Neuronal stem cell (in vitro differentiated cells): ENCODE measurements around the gene ASCC1.

Source experiments
- DNase-seq: peaks from one replicate; pipeline ENCODE4 v3.0.0-alpha.2; 2013; ENCODE audit warnings: low spot score
- H2AFZ ChIP-seq: one replicate; pipeline ENCODE4 v1.6.1; 2013; ENCODE audit warnings: mild to moderate bottlenecking, low read length, inconsistent platforms
- H2AK5ac ChIP-seq: 2 replicates; pipeline ENCODE4 v1.6.1; 2013; ENCODE audit warnings: low read depth, mild to moderate bottlenecking, inconsistent platforms, low read length, moderate library complexity, mixed read lengths
- H2BK120ac ChIP-seq: 2 replicates; pipeline ENCODE4 v1.6.1; 2013; ENCODE audit warnings: low read depth, mild to moderate bottlenecking, inconsistent platforms, low read length, moderate library complexity, mixed read lengths
- H2BK12ac ChIP-seq: one replicate; pipeline ENCODE4 v1.6.1; 2013; ENCODE audit warnings: low read length, inconsistent platforms
- H2BK15ac ChIP-seq: 2 replicates; pipeline ENCODE4 v1.6.1; 2013; ENCODE audit warnings: mild to moderate bottlenecking, low read length, inconsistent platforms, mixed read lengths
- H2BK5ac ChIP-seq: one replicate; pipeline ENCODE4 v1.6.1; 2013; ENCODE audit warnings: inconsistent platforms, mild to moderate bottlenecking, low read length, moderate library complexity
- H3K14ac ChIP-seq: one replicate; pipeline ENCODE4 v1.6.1; 2013; ENCODE audit warnings: low read length, inconsistent platforms
- H3K18ac ChIP-seq: 2 replicates; pipeline ENCODE4 v1.6.1; 2013; ENCODE audit warnings: low read length, inconsistent platforms
- H3K23ac ChIP-seq: 2 replicates; pipeline ENCODE4 v1.6.1; 2013; ENCODE audit warnings: low read depth, mild to moderate bottlenecking, mixed read lengths, low read length, inconsistent platforms; ENCODE audit not compliant: poor library complexity
- H3K27ac ChIP-seq: replicated peaks from 3 replicates; pipeline ENCODE4 v1.5.1; 2013; ENCODE audit warnings: low read length, inconsistent platforms
- H3K27me3 ChIP-seq, 3 experiments: 2 replicates each; pipeline ENCODE4 v1.6.1; 2013; ENCODE audit warnings: low read length in 3 of 3, mild to moderate bottlenecking in 2 of 3, inconsistent platforms in 1 of 3, low read depth in 1 of 3, mixed read lengths in 1 of 3, moderate library complexity in 1 of 3; ENCODE audit not compliant: control insufficient read depth in 3 of 3, insufficient read depth in 3 of 3
- H3K36me3 ChIP-seq, 2 donors: replicated peaks in 1 of 2; 2 replicates each; pipeline ENCODE4 v1.6.1; 2013; ENCODE audit warnings: low read length in 2 of 2; ENCODE audit not compliant: control insufficient read depth in 2 of 2, insufficient read depth in 2 of 2
- H3K4ac ChIP-seq: 2 replicates; pipeline ENCODE4 v1.6.1; 2013; ENCODE audit warnings: inconsistent platforms, mild to moderate bottlenecking, low read length, moderate library complexity
- H3K4me1 ChIP-seq, 2 donors: 1 replicate in 1 of 2; 2 replicates in 1 of 2; pipeline ENCODE4 v1.6.1; 2013; ENCODE audit warnings: low read length in 2 of 2, low read depth in 1 of 2; ENCODE audit not compliant: control insufficient read depth in 2 of 2, insufficient read depth in 1 of 2
- H3K4me2 ChIP-seq: one replicate; pipeline ENCODE4 v1.6.1; 2013; ENCODE audit warnings: mild to moderate bottlenecking, low read length, inconsistent platforms; ENCODE audit not compliant: insufficient read depth, poor library complexity, severe bottlenecking
- H3K4me3 ChIP-seq, 2 donors: 2 replicates each; pipeline ENCODE4 v1.5.1; 2013; ENCODE audit warnings: low read length in 2 of 2, mild to moderate bottlenecking in 2 of 2, inconsistent platforms in 1 of 2, moderate library complexity in 1 of 2
- H3K79me1 ChIP-seq: one replicate; pipeline ENCODE4 v1.6.1; 2013; ENCODE audit warnings: low read depth, mild to moderate bottlenecking, inconsistent platforms, low read length, moderate library complexity
- H3K9ac ChIP-seq: one replicate; pipeline ENCODE4 v1.6.1; 2013; ENCODE audit warnings: mild to moderate bottlenecking, low read depth, low read length, inconsistent platforms; ENCODE audit not compliant: poor library complexity
- H3K9me3 ChIP-seq, 2 donors: replicated peaks in 1 of 2; 2 replicates each; pipeline versions ENCODE3 to v1.6.1; 2013; ENCODE audit warnings: low read length in 2 of 2, mild to moderate bottlenecking in 2 of 2, inconsistent platforms in 1 of 2, low read depth in 1 of 2, mixed read lengths in 1 of 2, moderate library complexity in 1 of 2; ENCODE audit not compliant: control insufficient read depth in 2 of 2, insufficient read depth in 1 of 2
- H4K8ac ChIP-seq: one replicate; pipeline ENCODE4 v1.6.1; 2013; ENCODE audit warnings: low read depth, mild to moderate bottlenecking, inconsistent platforms, low read length, moderate library complexity
- H4K91ac ChIP-seq: one replicate; pipeline ENCODE4 v1.6.1; 2013; ENCODE audit warnings: low read length, low read depth, mild to moderate bottlenecking, inconsistent platforms; ENCODE audit not compliant: poor library complexity
- WGBS, 2 donors: extraction: QIAGEN DNeasy Blood & Tissue Kit; methylation state at CpG; one replicate each; pipeline ENCODE4 v1.1.7; 2013; ENCODE audit warnings: missing lambda C conversion rate in 2 of 2, mixed read lengths in 1 of 2; ENCODE audit not compliant: insufficient read length in 2 of 2, insufficient replicate concordance in 1 of 2; ENCODE audit errors: extremely low coverage in 2 of 2; 5-methylcytosine and 5-hydroxymethylcytosine counted together

The ASCC1 gene

DNA sequence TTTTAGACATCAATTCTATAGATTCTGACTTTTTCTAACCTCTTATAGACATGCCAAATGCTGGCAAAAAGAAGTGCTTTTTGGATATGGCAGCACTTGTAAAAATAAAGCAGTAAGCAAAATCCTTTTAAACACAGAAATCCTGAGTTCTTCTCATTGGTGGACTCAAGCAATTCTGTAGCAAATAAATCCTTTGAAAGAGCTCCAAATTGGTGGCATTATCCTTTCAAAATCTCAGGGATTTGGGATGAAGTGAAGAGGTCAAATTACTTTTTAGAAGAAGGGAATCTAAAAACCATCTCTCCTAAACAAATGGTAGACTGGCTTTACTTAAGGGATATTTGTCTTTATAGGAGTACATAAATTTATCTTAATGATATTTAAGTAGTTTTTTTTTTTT is 17.5 kb upstream of the ASCC1 start:
- Histone ChIP-seq H3K18ac (no peak overlapping the region), H2BK12ac (no peak overlapping the region), H3K4me2 (no peak overlapping the region), H2AK5ac (no peak overlapping the region), H3K9me3 (no peaks in the 10 kb centered on the region), H2AFZ (no peak overlapping the region), H3K27ac (no peak overlapping the region), H4K91ac (no peak overlapping the region), H3K27me3 (no peaks in the 10 kb centered on the region), H3K14ac (no peak overlapping the region), H3K9ac (no peak overlapping the region), H3K4me1 (peaks cover 1 to 3% of the 10 kb centered on the region in 2 donors), H2BK120ac (no peak overlapping the region), H3K79me1 (no peaks in the 10 kb centered on the region), H3K4ac (no peak overlapping the region), H2BK15ac (no peak overlapping the region), H3K36me3 (peaks cover 22 to 74% of the 10 kb centered on the region in 2 donors), H4K8ac (no peak overlapping the region), H3K23ac (no peak overlapping the region), H2BK5ac (no peak overlapping the region), H3K4me3 (no peak overlapping the region)
- DNase-seq = no peak

DNA sequence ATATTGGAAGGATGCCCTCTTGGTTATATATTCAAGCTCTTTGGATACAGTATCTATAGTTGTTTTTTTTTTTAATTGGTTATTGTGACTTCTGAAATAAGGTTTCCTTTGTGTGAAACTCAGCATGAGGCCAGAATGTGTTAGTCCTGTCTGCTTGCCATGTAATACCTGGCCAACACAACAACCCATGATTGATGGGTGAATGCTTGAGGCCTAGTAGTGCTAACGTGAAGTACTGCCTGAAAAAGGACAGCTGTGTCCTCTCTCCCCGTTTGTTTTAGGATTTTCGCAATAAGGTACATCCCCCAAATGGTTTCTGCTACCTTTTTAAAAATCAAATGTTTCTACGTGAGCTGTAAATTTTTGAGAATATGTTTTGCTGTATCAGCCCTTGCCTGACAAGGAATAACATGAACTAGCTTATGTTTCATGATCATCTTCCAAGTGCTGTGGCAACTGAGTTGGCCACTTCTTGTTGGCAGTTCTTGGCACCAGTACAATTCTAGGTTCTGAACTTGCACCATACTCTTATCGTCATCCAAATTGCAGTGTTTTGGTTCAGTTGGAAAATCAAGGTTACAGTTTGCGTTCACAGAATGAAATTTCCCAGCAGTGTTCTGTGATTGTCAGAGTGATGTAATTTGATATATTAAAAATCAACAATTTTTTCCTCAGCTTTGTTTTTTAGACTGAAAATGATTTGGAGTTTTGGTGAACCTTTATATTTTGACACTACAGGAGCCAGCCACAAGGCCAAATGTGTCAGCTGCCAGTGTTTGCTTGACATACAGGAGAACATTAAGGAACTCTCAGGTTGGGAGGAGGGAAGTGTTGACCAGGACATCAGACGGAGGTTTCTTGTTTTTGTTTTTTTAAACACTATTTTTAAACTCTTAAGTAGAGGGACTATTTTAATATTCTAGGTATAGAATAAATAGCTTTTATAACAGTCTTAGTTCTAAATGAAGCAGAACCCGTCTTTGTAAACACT is 13.5 kb upstream of the ASCC1 start:
- no peaks in the 10 kb centered on the region for H3K9me3 ChIP-seq
- peaks cover 17 to 78% of the 10 kb centered on the region in 2 donors for H3K36me3 ChIP-seq
- no CpG with 5 or more reads among the region's 8 CpGs for whole genome bisulfite sequencing, 2 donors

DNA sequence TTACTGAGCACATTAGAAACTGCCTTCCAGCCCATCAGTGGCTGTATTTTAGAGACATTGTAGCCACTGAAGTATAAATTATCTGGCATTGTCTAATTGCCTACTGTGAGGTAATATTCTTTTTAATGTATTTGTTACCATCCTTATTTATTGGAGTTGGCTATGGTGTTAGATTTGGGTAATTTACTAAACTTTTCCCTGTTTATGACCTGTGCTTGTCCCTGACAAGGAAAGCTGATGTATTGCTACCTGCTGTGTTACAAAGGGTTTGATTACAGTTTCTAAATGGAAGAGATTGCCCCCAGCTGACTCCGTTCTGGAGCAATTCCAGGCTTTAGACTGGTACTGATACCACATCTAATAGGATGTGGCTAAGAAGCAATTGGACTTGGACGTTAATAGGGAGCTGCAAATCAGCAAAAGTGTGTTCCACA is 12.3 kb upstream of the ASCC1 start:
- no peak for DNase-seq
- Histone ChIP-seq H3K4ac (no peak overlapping the region), H3K4me1 (peaks cover 1 to 3% of the 10 kb centered on the region in 2 donors), H2BK15ac (no peak overlapping the region), H4K91ac (no peak overlapping the region), H3K36me3 (peaks cover 19 to 78% of the 10 kb centered on the region in 2 donors), H3K4me2 (no peak overlapping the region), H3K9ac (no peak overlapping the region), H3K27me3 (no peaks in the 10 kb centered on the region), H2AK5ac (no peak overlapping the region), H2BK120ac (no peak overlapping the region), H2AFZ (no peak overlapping the region), H4K8ac (no peak overlapping the region), H3K9me3 (no peaks in the 10 kb centered on the region), H3K4me3 (no peak overlapping the region), H2BK12ac (no peak overlapping the region), H3K27ac (no peak overlapping the region), H3K79me1 (peaks cover 1% of the 10 kb centered on the region), H3K18ac (no peak overlapping the region), H2BK5ac (no peak overlapping the region), H3K14ac (no peak overlapping the region), H3K23ac (no peak overlapping the region)
- WGBS, 2 donors = no CpG with 5 or more reads among the region's 2 CpGs

More for the DNA sequence above, 13.5 kb upstream of the ASCC1 start:
- Histone ChIP-seq H3K4me2 (no peak overlapping the region), H2BK12ac (no peak overlapping the region), H3K27me3 (no peaks in the 10 kb centered on the region), H3K18ac (no peak overlapping the region), H4K8ac (no peak overlapping the region), H3K27ac (no peak overlapping the region), H2AK5ac (no peak overlapping the region), H2AFZ (no peak overlapping the region), H3K4me3 (no peak overlapping the region), H3K4me1 (peaks cover 1 to 3% of the 10 kb centered on the region in 2 donors), H3K14ac (no peak overlapping the region), H3K79me1 (peaks cover 1% of the 10 kb centered on the region), H3K9ac (no peak overlapping the region), H2BK5ac (no peak overlapping the region), H3K4ac (no peak overlapping the region), H2BK15ac (no peak overlapping the region), H2BK120ac (no peak overlapping the region), H3K23ac (no peak overlapping the region), H4K91ac (no peak overlapping the region)
- no peak for DNase-seq

DNA sequence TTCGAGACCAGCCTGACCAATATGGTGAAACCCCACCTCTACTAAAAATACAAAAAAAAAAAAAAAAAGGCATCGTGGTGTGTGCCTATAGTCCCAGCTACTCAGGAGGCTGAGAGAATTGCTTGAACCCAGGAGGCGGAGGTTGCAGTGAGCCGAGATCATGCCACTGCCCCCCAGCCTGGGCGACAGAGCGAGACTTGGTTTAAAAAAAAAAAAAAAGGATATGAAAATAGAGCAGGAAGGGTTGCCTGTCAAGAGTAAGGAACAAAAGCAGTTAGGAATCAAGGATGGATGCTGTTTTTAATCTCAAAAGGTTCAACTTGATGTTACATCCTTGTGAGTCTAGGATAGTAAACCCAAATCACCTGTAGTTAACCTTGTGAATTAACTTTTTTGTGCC is 11.8 kb upstream of the ASCC1 start:
- peaks cover 1 to 3% of the 10 kb centered on the region in 2 donors for H3K4me1 ChIP-seq
- no peaks in the 10 kb centered on the region for H3K9me3 ChIP-seq
- no peak overlapping the region for H3K18ac ChIP-seq
- no peak overlapping the region for H2BK5ac ChIP-seq
- no peak overlapping the region for H3K27ac ChIP-seq
- no peak for DNase-seq
- no peaks in the 10 kb centered on the region for H3K27me3 ChIP-seq
- no peak overlapping the region for H2AK5ac ChIP-seq
- H2BK120ac ChIP-seq = no peak overlapping the region
- no peak overlapping the region for H2BK12ac ChIP-seq
- no peak overlapping the region for H3K4me2 ChIP-seq
- H3K36me3 ChIP-seq = peaks cover 15 to 75% of the 10 kb centered on the region in 2 donors
- H3K4me3 ChIP-seq = no peak overlapping the region
- H3K4ac ChIP-seq = no peak overlapping the region
- H2BK15ac ChIP-seq = no peak overlapping the region
- no peak overlapping the region for H4K91ac ChIP-seq
- no peak overlapping the region for H3K23ac ChIP-seq
- no CpG with 5 or more reads among the region's 6 CpGs for WGBS, 2 donors
- no peak overlapping the region for H4K8ac ChIP-seq
- H3K79me1 ChIP-seq = peaks cover 3% of the 10 kb centered on the region
- no peak overlapping the region for H3K9ac ChIP-seq
- H3K14ac ChIP-seq = no peak overlapping the region
- no peak overlapping the region for H2AFZ ChIP-seq
